ENCODE measurements around the gene FAM13B.

- TF ChIP-seq CTCF (IDR thresholded peaks at IDR 0.05; ENCODE audit: insufficient read depth, low read length, poor library complexity, severe bottlenecking) (no peak), EZH2phosphoT487 (conservative IDR thresholded peaks at IDR 0.05; ENCODE audit: low read length) (no peak)
These were observed 10.0 kb downstream of the FAM13B start for GRCh38 chr5:138022912-138023311.

All from SU-DHL-6 (cell line).